Nephron progenitor cell (in vitro differentiated cells): Measurements from ENCODE around the gene FBXL7.

Source experiments
- DNase-seq: peaks from one replicate; pipeline ENCODE4 v3.0.0; 2021
- H3K27ac Mint-ChIP-seq: 2 replicates; pipeline ENCODE4 v1.8.0; 2021; ENCODE audit warnings: mild to moderate bottlenecking, moderate library complexity, mixed read lengths
- H3K27me3 Mint-ChIP-seq: 2 replicates; pipeline ENCODE4 v1.8.0; 2021; ENCODE audit warnings: mild to moderate bottlenecking, low read depth, mixed read lengths; ENCODE audit not compliant: poor library complexity
- H3K36me3 Mint-ChIP-seq: 2 replicates; pipeline ENCODE4 v1.8.0; 2021; ENCODE audit warnings: low read depth, mixed read lengths
- H3K4me1 Mint-ChIP-seq: 2 replicates; pipeline ENCODE4 v1.8.0; 2021; ENCODE audit warnings: mixed read lengths
- H3K4me3 Mint-ChIP-seq: 2 replicates; pipeline ENCODE4 v1.8.0; 2021; ENCODE audit warnings: mild to moderate bottlenecking, moderate library complexity, mixed read lengths
- H3K9me3 Mint-ChIP-seq: 2 replicates; pipeline ENCODE4 v1.8.0; 2021; ENCODE audit warnings: mild to moderate bottlenecking, moderate library complexity, mixed read lengths
- TF ChIP-seq, protein P1 (sequence below): fragments of 200-600 bp; sonication (generic); IDR thresholded peaks from 2 replicates; pipeline ENCODE4 v1.5.0; 2021; ENCODE audit warnings: antibody characterized with exemption

FBXL7 gene

DNA sequence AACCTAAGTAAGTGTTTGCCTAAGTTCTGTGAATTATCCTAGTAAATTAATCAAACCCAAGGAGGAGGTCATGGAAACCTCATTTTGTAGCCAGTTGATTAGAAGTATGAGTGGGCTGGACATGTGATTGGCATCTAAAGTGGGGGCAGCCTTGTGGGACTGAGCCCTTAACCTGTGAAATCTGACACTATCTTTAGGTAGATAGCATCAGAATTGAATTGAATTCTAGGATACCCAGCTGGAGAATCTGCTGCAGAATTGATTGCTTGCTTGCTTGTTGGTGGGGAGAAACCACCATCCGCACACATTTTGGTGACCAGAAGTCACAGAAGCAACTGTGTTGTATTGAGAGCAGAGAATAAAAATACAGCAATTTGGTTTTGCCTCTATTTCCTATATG is 97.0 kb downstream of the FBXL7 start:
- no peaks in the 10 kb centered on the region for H3K9me3 Mint-ChIP-seq
- H3K27ac Mint-ChIP-seq, result no peak overlapping the region
- H3K27me3 Mint-ChIP-seq, result no peaks in the 10 kb centered on the region
- DNase-seq, result no peak
- H3K4me1 Mint-ChIP-seq, result peaks cover 20% of the 10 kb centered on the region
- TF ChIP-seq, protein P1, sequence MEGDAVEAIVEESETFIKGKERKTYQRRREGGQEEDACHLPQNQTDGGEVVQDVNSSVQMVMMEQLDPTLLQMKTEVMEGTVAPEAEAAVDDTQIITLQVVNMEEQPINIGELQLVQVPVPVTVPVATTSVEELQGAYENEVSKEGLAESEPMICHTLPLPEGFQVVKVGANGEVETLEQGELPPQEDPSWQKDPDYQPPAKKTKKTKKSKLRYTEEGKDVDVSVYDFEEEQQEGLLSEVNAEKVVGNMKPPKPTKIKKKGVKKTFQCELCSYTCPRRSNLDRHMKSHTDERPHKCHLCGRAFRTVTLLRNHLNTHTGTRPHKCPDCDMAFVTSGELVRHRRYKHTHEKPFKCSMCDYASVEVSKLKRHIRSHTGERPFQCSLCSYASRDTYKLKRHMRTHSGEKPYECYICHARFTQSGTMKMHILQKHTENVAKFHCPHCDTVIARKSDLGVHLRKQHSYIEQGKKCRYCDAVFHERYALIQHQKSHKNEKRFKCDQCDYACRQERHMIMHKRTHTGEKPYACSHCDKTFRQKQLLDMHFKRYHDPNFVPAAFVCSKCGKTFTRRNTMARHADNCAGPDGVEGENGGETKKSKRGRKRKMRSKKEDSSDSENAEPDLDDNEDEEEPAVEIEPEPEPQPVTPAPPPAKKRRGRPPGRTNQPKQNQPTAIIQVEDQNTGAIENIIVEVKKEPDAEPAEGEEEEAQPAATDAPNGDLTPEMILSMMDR, result no peak
- no peak overlapping the region for H3K4me3 Mint-ChIP-seq
- peaks cover 21% of the 10 kb centered on the region for H3K36me3 Mint-ChIP-seq

GRCh38 chr5:15597804-15598203 is 97.8 kb downstream of the FBXL7 start:
- Mint-ChIP-seq H3K36me3 (peaks cover 21% of the 10 kb centered on the region), H3K4me3 (no peak overlapping the region), H3K27ac (no peak overlapping the region), H3K4me1 (peaks cover 20% of the 10 kb centered on the region), H3K9me3 (no peaks in the 10 kb centered on the region), H3K27me3 (no peaks in the 10 kb centered on the region)
- TF ChIP-seq, protein P1, result no peak
- no peak for DNase-seq

- H3K4me3 Mint-ChIP-seq, result no peak overlapping the region
- peak; percentile 18 for DNase-seq
- H3K9me3 Mint-ChIP-seq, result no peaks in the 10 kb centered on the region
- H3K4me1 Mint-ChIP-seq, result peaks cover 20% of the 10 kb centered on the region
- peaks cover 25% of the 10 kb centered on the region for H3K36me3 Mint-ChIP-seq
- H3K27ac Mint-ChIP-seq, result no peak overlapping the region
- TF ChIP-seq, protein P1, result peak; percentile 50
- no peaks in the 10 kb centered on the region for H3K27me3 Mint-ChIP-seq
Observed at GRCh38 chr5:15598294-15598902, 98.4 kb downstream of the FBXL7 start.

- Mint-ChIP-seq H3K27me3 (no peaks in the 10 kb centered on the region), H3K4me3 (no peak overlapping the region), H3K27ac (no peak overlapping the region), H3K36me3 (peaks cover 25% of the 10 kb centered on the region), H3K9me3 (no peaks in the 10 kb centered on the region), H3K4me1 (peaks cover 8% of the 10 kb centered on the region)
- TF ChIP-seq, protein P1, result no peak
- DNase-seq, result no peak
Observed at GRCh38 chr5:15600035-15600434, 100.1 kb downstream of the FBXL7 start.

DNA sequence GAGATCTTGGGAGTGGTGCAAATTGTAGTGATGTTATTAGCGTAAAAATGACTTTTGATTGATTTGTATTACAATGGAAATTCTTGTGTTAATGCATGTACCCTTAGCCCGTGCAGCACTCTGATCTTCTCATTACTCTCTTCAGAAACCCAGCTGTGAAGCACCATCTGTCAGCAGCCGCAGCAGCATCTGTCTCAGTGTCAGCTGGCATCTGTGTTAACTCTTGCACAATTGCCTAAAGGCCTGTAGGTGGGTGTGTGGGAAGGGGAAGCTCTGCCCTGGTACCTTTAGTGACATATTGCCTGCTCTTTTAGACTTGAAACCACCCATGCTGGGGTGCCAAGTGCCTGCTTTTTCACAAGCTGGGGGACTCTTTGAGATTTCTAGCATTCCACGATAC is 101.3 kb downstream of the FBXL7 start:
- no peaks in the 10 kb centered on the region for H3K9me3 Mint-ChIP-seq
- H3K4me1 Mint-ChIP-seq, result peaks cover 5% of the 10 kb centered on the region
- no peaks in the 10 kb centered on the region for H3K27me3 Mint-ChIP-seq
- TF ChIP-seq, protein P1, result no peak
- no peak overlapping the region for H3K4me3 Mint-ChIP-seq
- no peak overlapping the region for H3K27ac Mint-ChIP-seq
- peaks cover 25% of the 10 kb centered on the region for H3K36me3 Mint-ChIP-seq
- no peak for DNase-seq

- Mint-ChIP-seq H3K4me3 (no peak overlapping the region), H3K27me3 (no peaks in the 10 kb centered on the region), H3K27ac (no peak overlapping the region), H3K4me1 (peaks cover 2% of the 10 kb centered on the region), H3K9me3 (no peaks in the 10 kb centered on the region), H3K36me3 (peaks cover 25% of the 10 kb centered on the region)
- DNase-seq, result no peak
- TF ChIP-seq, protein P1, result no peak
Observed at GRCh38 chr5:15601853-15602252, 101.9 kb downstream of the FBXL7 start.
